Heart right ventricle (tissue), 16 donors: ENCODE measurements around the gene IDH2. TPM values are rescaled to one million over a fixed set of nuclear protein-coding genes. Genes with fewer than 3 reads are reported as not detected.

Experiments used
- ATAC-seq, 8 donors: fragments of 200-7000 bp; cut with Tn5 transposase; one replicate each; pipeline ENCODE4 v1.9.1; 2020; ENCODE audit warnings: mild to moderate bottlenecking in 8 of 8, moderate library complexity in 8 of 8, moderate number of reproducible peaks in 1 of 8
- DNase-seq, 2 donors: peaks; one replicate each; pipeline ENCODE4 v3.0.0-alpha.2; 2020
- H3K27ac ChIP-seq, 10 donors: fragments of 200-600 bp; sonication (generic) in 2 of 10; one replicate each; pipeline versions ENCODE4 v1.5.0 to v1.8.0; 2020 to 2022; ENCODE audit warnings: mild to moderate bottlenecking in 3 of 10
- H3K27me3 ChIP-seq, 7 donors: fragments of 200-600 bp; one replicate each; pipeline ENCODE4 v1.8.0; 2021 to 2022; ENCODE audit warnings: mild to moderate bottlenecking in 2 of 7
- H3K36me3 ChIP-seq, 9 donors: fragments of 200-600 bp; sonication (generic) in 1 of 9; one replicate each; pipeline versions ENCODE4 v1.5.0 to v1.8.0; 2020 to 2022; ENCODE audit warnings: mild to moderate bottlenecking in 2 of 9
- H3K4me1 ChIP-seq, 9 donors: fragments of 200-600 bp; sonication (generic) in 1 of 9; one replicate each; pipeline versions ENCODE4 v1.5.0 to v1.8.0; 2020 to 2022; ENCODE audit warnings: mild to moderate bottlenecking in 4 of 9
- H3K4me3 ChIP-seq, 10 donors: fragments of 200-600 bp; sonication (generic) in 2 of 10; one replicate each; pipeline versions ENCODE4 v1.5.0 to v1.8.0; 2020 to 2022; ENCODE audit warnings: mild to moderate bottlenecking in 7 of 10, moderate library complexity in 2 of 10
- H3K9me3 ChIP-seq, 11 donors: fragments of 200-600 bp in 10 of 11; sonication (generic) in 2 of 11; one replicate each; pipeline versions ENCODE4 v1.5.0 to v1.8.0; 2013 to 2022; ENCODE audit warnings: mild to moderate bottlenecking in 2 of 11, control low read depth in 1 of 11, moderate library complexity in 1 of 11
- WGBS, 2 donors: extraction: QIAGEN DNeasy Blood & Tissue Kit; methylation state at CpG; one replicate each; pipeline ENCODE4 v1.1.7; 2013; ENCODE audit warnings: inconsistent platforms in 1 of 2; 5-methylcytosine and 5-hydroxymethylcytosine counted together
- intact Hi-C, 10 donors: fragments of 100-400 bp; cut with DNase I; formaldehyde crosslinking; loops; one replicate each; pipeline versions ENCODE4 v1.11.1 to v1.14.2; 2022
- polyA plus RNA-seq, 2 donors: library from polyadenylated mRNA; stranded (reverse); fragments of 200-250 nt; gene quantifications; one replicate each; pipeline ENCODE4 v1.2.3, GENCODE V29; 2013
- total RNA-seq, 10 donors: library from RNA; stranded (reverse); fragmentation: NEBNext Ultra II Directional in 3 of 10; extraction: Animal tissue kit (Norgen Biotek cat#: 25700) in 3 of 10; gene quantifications; one replicate each; pipeline versions ENCODE4 v1.2.1 to v1.2.4, GENCODE V29; 2021 to 2023
- TF ChIP-seq, protein P1 (sequence below), 9 donors: fragments of 200-600 bp; sonication (generic) in 2 of 9; IDR thresholded peaks; one replicate each; pipeline versions ENCODE4 v1.5.0 to v1.8.0; 2021 to 2022; ENCODE audit warnings: antibody characterized with exemption in 9 of 9, mild to moderate bottlenecking in 5 of 9, moderate library complexity in 1 of 9
- donor health status: Arrhythmogenic right ventricular cardiomyopathy.
- donor health status: ischemic (EF 13 %, LVEDD 7.1; RV severe dilation, severe dysfunction).
- donor health status: healthy with polysubstance abuse.
- donor health status: DM: no; HTN: yes; CAD: no.
- donor health status: DM: no; HTN: no; CAD: no.
- donor health status: ischemic (EF 25% LVEDD 6.9; RV normal size, moderate dysfunction).
- donor health status: ischemic (EF 25% LVEDD 5.7; RV mildly dilated, moderate dysfunction).
- donor health status: healthy.
- donor health status: DM: yes; HTN: yes; CAD: no.
- donor health status: Ischemic cardiomyopathy.
- donor health status: ischemic (EF 35%, LVEDD 5.7; RV mildly dilated, moderate dysfunction).
- donor health status: nonischemic (EF 11% LVEDD 7.7; RV severe dilation, severe dysfunction).
- donor health status: DM: yes; HTN: yes; CAD: no.
- donor health status: PGD.
- donor health status: ischemic (EF 29% LVEDD 5.4; RV normal size, mild dysfunction).
- donor health status: nonischemic (EF 23%, LVEDD 6.1; RV moderate dilation, normal function).

The IDH2 gene
- total and polyA plus RNA-seq, 12 donors, result 279 to 1,135 (median 923) TPM

DNA sequence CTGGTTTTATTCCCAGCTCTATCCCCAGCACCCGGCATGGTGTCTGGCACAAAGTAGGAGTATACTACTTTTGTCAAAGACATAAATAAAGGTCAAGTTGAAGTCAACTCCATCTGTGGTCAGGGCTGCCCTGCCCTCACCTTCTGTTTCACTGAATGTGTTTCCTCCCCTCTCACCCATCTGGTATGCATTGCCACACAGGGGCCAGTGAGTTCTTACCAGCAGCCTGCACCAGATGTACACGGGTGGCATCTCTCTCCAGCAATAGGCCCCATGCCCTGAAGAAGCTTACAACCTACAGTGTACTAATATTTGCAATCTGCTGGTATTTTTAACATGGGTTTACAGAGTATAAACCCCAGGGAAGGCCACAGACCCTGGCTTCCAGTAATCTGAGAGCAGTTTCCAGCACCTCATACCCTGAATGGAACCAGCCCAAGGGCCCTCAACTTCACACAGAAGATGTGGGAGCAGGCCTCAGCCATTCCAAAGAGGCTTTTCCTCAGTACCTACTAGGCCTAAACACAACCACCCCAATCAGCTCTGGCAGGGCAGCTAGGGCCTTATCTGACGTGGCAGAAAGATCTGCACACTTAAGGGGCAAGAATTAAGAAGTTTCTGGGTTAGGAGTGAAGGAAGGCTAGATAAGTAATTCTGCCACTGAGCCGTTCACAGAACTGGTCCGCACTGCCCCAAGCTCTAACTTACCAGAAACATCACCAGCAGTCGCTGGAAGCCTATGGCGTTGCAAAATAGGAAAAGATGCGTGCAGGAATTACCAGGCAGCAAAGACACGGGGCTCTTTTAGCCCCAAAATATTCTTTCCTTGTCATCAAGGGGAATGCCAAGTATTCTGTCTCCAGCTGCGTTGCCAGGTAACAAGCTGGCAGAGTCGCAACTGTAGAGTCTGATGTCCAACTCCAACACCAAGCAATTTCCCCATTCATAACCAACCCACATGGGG, 2.1 kb downstream of the IDH2 start:
- intact Hi-C loops, result loop anchor here in 2 of 10 donors (5.0 to 10.0 kb wide), 2 partner anchors 125 to 132 kb away; partner anchors contain the start of genes CIB1 (in 1 of the 2) and GDPGP1 (in 1 of the 2)
- Histone ChIP-seq H3K4me3 (peak overlapping the region in 7 of 10 donors; percentile 10 to 98 (median 95)), H3K27me3 (no peaks in the 10 kb centered on the region), H3K4me1 (peaks cover 5 to 86% (median 71%) of the 10 kb centered on the region in 9 donors), H3K36me3 (peaks cover 0 to 5% (median 0%) of the 10 kb centered on the region in 9 donors), H3K9me3 (no peaks in the 10 kb centered on the region), H3K27ac (peak overlapping the region in 9 of 10 donors; percentile 50 to 100 (median 99))
- DNase-seq (no peak), ATAC-seq (peak in 3 of 8 donors; percentile 14 to 27 (median 18))
- 36 to 60% methylated on average over 11 of the region's 11 CpGs for WGBS, 2 donors
- TF ChIP-seq, protein P1, sequence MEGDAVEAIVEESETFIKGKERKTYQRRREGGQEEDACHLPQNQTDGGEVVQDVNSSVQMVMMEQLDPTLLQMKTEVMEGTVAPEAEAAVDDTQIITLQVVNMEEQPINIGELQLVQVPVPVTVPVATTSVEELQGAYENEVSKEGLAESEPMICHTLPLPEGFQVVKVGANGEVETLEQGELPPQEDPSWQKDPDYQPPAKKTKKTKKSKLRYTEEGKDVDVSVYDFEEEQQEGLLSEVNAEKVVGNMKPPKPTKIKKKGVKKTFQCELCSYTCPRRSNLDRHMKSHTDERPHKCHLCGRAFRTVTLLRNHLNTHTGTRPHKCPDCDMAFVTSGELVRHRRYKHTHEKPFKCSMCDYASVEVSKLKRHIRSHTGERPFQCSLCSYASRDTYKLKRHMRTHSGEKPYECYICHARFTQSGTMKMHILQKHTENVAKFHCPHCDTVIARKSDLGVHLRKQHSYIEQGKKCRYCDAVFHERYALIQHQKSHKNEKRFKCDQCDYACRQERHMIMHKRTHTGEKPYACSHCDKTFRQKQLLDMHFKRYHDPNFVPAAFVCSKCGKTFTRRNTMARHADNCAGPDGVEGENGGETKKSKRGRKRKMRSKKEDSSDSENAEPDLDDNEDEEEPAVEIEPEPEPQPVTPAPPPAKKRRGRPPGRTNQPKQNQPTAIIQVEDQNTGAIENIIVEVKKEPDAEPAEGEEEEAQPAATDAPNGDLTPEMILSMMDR (IDR thresholded peaks at IDR 0.05), result no peak

DNA sequence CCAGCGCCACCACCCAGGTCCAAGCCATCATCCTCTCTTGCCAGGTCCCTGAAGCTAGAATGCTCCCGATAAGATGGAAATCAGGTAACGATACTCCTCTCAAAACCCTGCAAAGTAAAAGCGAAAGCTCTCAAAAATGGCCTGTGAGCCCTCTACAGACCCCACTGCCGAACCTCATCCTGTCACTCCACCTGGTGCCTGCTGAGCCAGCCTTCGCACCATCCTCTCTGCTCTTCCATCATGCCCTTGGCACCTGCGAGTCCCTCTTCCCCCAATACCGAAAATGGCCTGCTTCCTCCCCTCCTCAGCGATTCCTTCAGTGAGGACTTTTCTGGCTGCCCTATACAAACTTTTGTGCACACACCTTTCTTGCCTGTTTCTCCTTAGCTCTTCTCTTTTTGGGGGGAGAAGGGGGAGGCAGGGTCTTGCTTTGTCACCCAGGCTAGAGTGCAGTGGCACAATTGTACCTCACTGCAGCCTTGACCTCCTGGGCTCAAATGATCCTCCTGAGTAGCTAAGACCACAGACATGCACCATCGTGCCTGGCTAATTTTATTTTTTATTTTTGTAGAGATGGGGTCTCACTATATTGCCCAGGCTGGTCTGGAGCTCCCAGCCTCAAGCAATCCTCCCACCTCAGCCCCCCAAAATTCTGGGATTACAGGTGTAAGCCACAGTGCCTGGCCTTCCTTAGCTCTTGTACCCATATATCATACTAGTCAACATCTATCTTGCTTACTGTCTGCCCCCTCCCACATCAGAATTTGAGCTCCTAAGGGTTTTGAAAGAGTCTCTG, 3.0 kb downstream of the IDH2 start:
- no peak for DNase-seq
- no peak for ATAC-seq
- TF ChIP-seq, protein P1 (IDR thresholded peaks at IDR 0.05), result no peak
- intact Hi-C loops, result loop anchor here in 1 of 10 donors (10.0 kb wide), 1 partner anchor 126 kb away; no protein-coding TSS in a partner anchor
- Histone ChIP-seq H3K9me3 (no peaks in the 10 kb centered on the region), H3K4me1 (peaks cover 5 to 88% (median 77%) of the 10 kb centered on the region in 9 donors), H3K27ac (peak overlapping the region in 9 of 10 donors; percentile 36 to 100 (median 99)), H3K27me3 (no peaks in the 10 kb centered on the region), H3K36me3 (peaks cover 0 to 5% (median 0%) of the 10 kb centered on the region in 9 donors), H3K4me3 (peak overlapping the region in 1 of 10 donors; percentile 85)
- 83 to 84% methylated on average over 10 of the region's 10 CpGs for WGBS, 2 donors

DNA sequence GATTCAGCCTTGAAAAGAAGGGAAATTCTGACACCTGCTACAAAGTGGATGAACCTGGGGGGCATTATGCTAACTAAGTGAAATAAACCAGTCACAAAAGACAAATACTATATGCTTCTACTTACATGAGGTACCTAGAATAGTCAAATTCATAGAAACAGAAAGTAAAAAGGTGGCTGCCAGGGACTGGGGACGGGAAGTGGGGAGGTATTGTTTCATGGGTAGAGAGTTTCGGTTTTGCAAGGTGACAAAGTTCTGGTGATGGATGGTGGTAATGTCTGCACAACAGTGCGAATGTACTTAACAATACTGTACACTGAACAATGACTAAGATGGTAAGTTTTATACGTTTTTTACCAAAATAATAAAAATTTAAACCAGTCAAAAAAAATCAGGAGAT, 4.8 kb downstream of the IDH2 start:
- DNase-seq (no peak), ATAC-seq (no peak)
- WGBS, 2 donors, result 44 to 55% methylated on average over 4 of the region's 4 CpGs
- Histone ChIP-seq H3K36me3 (peaks cover 0 to 5% (median 0%) of the 10 kb centered on the region in 9 donors), H3K4me3 (peak overlapping the region in 3 of 10 donors; percentile 8 to 18 (median 13)), H3K27ac (peak overlapping the region in 9 of 10 donors; percentile 28 to 99 (median 76)), H3K4me1 (peaks cover 5 to 85% (median 70%) of the 10 kb centered on the region in 9 donors), H3K27me3 (no peaks in the 10 kb centered on the region), H3K9me3 (no peaks in the 10 kb centered on the region)
- TF ChIP-seq, protein P1 (IDR thresholded peaks at IDR 0.05), result no peak
- intact Hi-C loops, result loop anchor here in 1 of 10 donors (10.0 kb wide), 1 partner anchor 127 kb away; no protein-coding TSS in a partner anchor
